GM23338 (cell line): Measurements from ENCODE around the gene SSH2. TPM values are rescaled to one million over a fixed set of nuclear protein-coding genes. Genes with fewer than 3 reads are reported as not detected.

Experiments used
- ATAC-seq: fragments of 200-7000 bp; cut with Tn5 transposase; 3 replicates; pipeline ENCODE4 v1.9.1; 2020
- DNase-seq: peaks from one replicate; pipeline ENCODE4 v3.0.0-alpha.2; 2015; ENCODE audit warnings: low spot score
- H2AFZ ChIP-seq: fragments of 200-600 bp; sonication (generic); 2 replicates; pipeline ENCODE4 v1.8.0; 2016; ENCODE audit warnings: antibody characterized with exemption, mild to moderate bottlenecking, moderate library complexity
- H3F3A ChIP-seq: fragments of 200-600 bp; sonication (generic); replicated peaks from 2 replicates; pipeline ENCODE4 v1.8.0; 2017; ENCODE audit warnings: antibody characterized with exemption, mixed run types, low read depth
- H3K27ac ChIP-seq: fragments of 200-600 bp; sonication (generic); 2 replicates; pipeline ENCODE4 v1.6.1; 2016; ENCODE audit warnings: low read depth
- H3K27me3 ChIP-seq: fragments of 200-600 bp; sonication (generic); 2 replicates; pipeline ENCODE4 v1.8.0; 2016; ENCODE audit warnings: mild to moderate bottlenecking, mixed run types, moderate library complexity; ENCODE audit not compliant: insufficient read depth
- H3K36me3 ChIP-seq: fragments of 200-600 bp; sonication (generic); 2 replicates; pipeline ENCODE4 v1.8.0; 2016; ENCODE audit warnings: mild to moderate bottlenecking; ENCODE audit not compliant: insufficient read depth
- H3K4me1 ChIP-seq: fragments of 200-600 bp; sonication (generic); 2 replicates; pipeline ENCODE4 v1.8.0; 2016; ENCODE audit warnings: mild to moderate bottlenecking, moderate library complexity; ENCODE audit not compliant: insufficient read depth
- H3K4me2 ChIP-seq: fragments of 200-600 bp; sonication (generic); 2 replicates; pipeline ENCODE4 v1.7.1; 2017; ENCODE audit warnings: mixed run types
- H3K4me3 ChIP-seq: fragments of 200-600 bp; sonication (generic); 2 replicates; pipeline ENCODE4 v1.6.1; 2016; ENCODE audit warnings: mixed run types
- H3K79me2 ChIP-seq: fragments of 200-600 bp; sonication (generic); replicated peaks from 2 replicates; pipeline ENCODE4 v1.8.0; 2017; ENCODE audit warnings: mild to moderate bottlenecking; ENCODE audit not compliant: insufficient read depth
- H3K9me2 ChIP-seq: fragments of 200-600 bp; sonication (generic); 2 replicates; pipeline ENCODE4 v1.8.0; 2017; ENCODE audit not compliant: insufficient read depth
- H4K20me1 ChIP-seq: fragments of 200-600 bp; sonication (generic); replicated peaks from 2 replicates; pipeline ENCODE4 v1.8.0; 2017; ENCODE audit warnings: mild to moderate bottlenecking; ENCODE audit not compliant: insufficient read depth
- H3K27ac Mint-ChIP-seq: 2 replicates; pipeline ENCODE4 v1.8.0; 2020; ENCODE audit warnings: inconsistent platforms, mild to moderate bottlenecking, moderate library complexity, mixed read lengths
- H3K27me3 Mint-ChIP-seq: 3 replicates; pipeline ENCODE4 v1.8.0; 2022; ENCODE audit warnings: low read depth, mild to moderate bottlenecking, moderate library complexity, mixed read lengths, inconsistent platforms; ENCODE audit not compliant: insufficient read depth, poor library complexity
- H3K36me3 Mint-ChIP-seq: 3 replicates; pipeline ENCODE4 v1.8.0; 2021; ENCODE audit warnings: low read depth, mild to moderate bottlenecking, inconsistent platforms, moderate library complexity, mixed read lengths
- H3K4me1 Mint-ChIP-seq: 3 replicates; pipeline ENCODE4 v1.8.0; 2020; ENCODE audit warnings: mild to moderate bottlenecking, inconsistent platforms, mixed read lengths
- H3K4me3 Mint-ChIP-seq: 3 replicates; pipeline ENCODE4 v1.8.0; 2021; ENCODE audit warnings: moderate library complexity, mild to moderate bottlenecking, inconsistent platforms, mixed read lengths
- H3K9me3 Mint-ChIP-seq: 3 replicates; pipeline ENCODE4 v1.8.0; 2020; ENCODE audit warnings: moderate library complexity, mild to moderate bottlenecking, inconsistent platforms, mixed read lengths
- EZH2 ChIP-seq: fragments of 200-600 bp; sonication (generic); IDR thresholded peaks from one replicate; pipeline ENCODE4 v1.8.0; 2017; ENCODE audit warnings: antibody characterized with exemption, mild to moderate bottlenecking, low read depth; ENCODE audit not compliant: unreplicated experiment
- EZH2phosphoT487 ChIP-seq: fragments of 200-600 bp; sonication (generic); IDR thresholded peaks from one replicate; pipeline ENCODE4 v1.8.1; 2018; ENCODE audit warnings: antibody characterized with exemption; ENCODE audit not compliant: unreplicated experiment
- POLR2AphosphoS5 ChIP-seq: IDR thresholded peaks from 2 replicates; pipeline ENCODE4 v1.6.1; 2016; ENCODE audit warnings: antibody characterized with exemption, low read depth
- STAT1 ChIP-seq: IDR thresholded peaks from one replicate; pipeline ENCODE4 v1.6.1; 2016; ENCODE audit warnings: antibody characterized with exemption; ENCODE audit not compliant: unreplicated experiment
- ZNF331 ChIP-seq: fragments of 250-450 bp; sonication (Bioruptor Pico); IDR thresholded peaks from 2 replicates; pipeline ENCODE4 v1.5.0; 2020; ENCODE audit warnings: low read depth, mild to moderate bottlenecking, moderate library complexity
- polyA plus RNA-seq: library from polyadenylated mRNA; unstranded; fragments of >200 nt; fragmentation: Nextera tagmentation; extraction: Ambion mirVana; gene quantifications from 2 replicates; pipeline ENCODE4 v1.2.1, GENCODE V29; 2016
- total RNA-seq: library from RNA; depleted of rRNA; stranded (reverse); fragments of >200 nt; shearing (Covaris generic); gene quantifications from 2 replicates; pipeline ENCODE4 v1.2.3, GENCODE V29; 2014
- TF ChIP-seq, protein P1 (sequence below): IDR thresholded peaks from one replicate; pipeline ENCODE4 v1.6.1; 2018; ENCODE audit warnings: antibody characterized with exemption; ENCODE audit not compliant: unreplicated experiment
- TF ChIP-seq, protein P2 (sequence below): IDR thresholded peaks from 2 replicates; pipeline ENCODE4 v1.6.1; 2016; ENCODE audit warnings: antibody characterized with exemption
- TF ChIP-seq, protein P3 (sequence below), 2 experiments: fragments of 200-600 bp in 1 of 2; sonication (generic) in 1 of 2; conservative IDR thresholded peaks; 2 replicates each; pipeline versions ENCODE4 v1.5.1 to v1.6.1; 2016 to 2017; ENCODE audit warnings: antibody characterized with exemption in 2 of 2, low read depth in 2 of 2, mild to moderate bottlenecking in 2 of 2, moderate library complexity in 1 of 2

SSH2 gene
- total and polyA plus RNA-seq, 2 experiments from 2014 or later: 9.9 to 12.1 TPM

DNA sequence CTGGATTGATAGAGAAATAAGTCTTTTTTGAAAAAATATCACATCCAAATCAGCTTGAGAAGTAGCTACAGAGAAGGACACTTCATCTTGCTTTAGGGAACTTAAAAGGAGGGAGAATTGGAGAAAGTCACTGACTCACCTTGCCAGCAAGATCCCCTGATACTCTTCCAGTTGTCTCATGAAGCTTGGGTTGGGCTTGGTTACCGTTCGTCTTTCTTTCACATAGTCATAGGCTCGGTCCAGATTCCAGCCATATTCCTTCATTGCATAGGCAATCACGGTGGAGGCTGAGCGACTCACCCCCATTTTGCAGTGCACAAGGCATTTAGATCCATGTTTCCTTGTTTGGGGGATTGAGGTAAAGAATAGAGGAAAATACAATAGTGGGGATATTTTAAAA lies 282.0 kb downstream of the SSH2 start:
- Histone ChIP-seq H3F3A (no peaks in the 10 kb centered on the region), H3K4me2 (no peak overlapping the region), H3K4me1 (peaks cover 2% of the 10 kb centered on the region; the same call in 1 of the 2 replicates), H3K79me2 (no peaks in the 10 kb centered on the region), H2AFZ (no peak overlapping the region), H3K36me3 (no peaks in the 10 kb centered on the region), H4K20me1 (no peaks in the 10 kb centered on the region), H3K27me3 (no peaks in the 10 kb centered on the region), H3K9me2 (no peaks in the 10 kb centered on the region), H3K4me3 (no peak overlapping the region), H3K27ac (no peak overlapping the region)
- no peak overlapping the region for H3K4me3 Mint-ChIP-seq
- peaks cover 3% of the 10 kb centered on the region for H3K27me3 Mint-ChIP-seq
- H3K4me1 Mint-ChIP-seq: 0 out of 3 replicates have a peak, but pooled peaks cover under 1% of the 10 kb centered on the region
- ATAC-seq (no peak), DNase-seq (no peak)
- no peaks in the 10 kb centered on the region for H3K36me3 Mint-ChIP-seq
- no peaks in the 10 kb centered on the region for H3K9me3 Mint-ChIP-seq
- no peak for TF ChIP-seq EZH2
- no peak for TF ChIP-seq ZNF331 (CRISPR knock-in tag)
- TF ChIP-seq, protein P1, sequence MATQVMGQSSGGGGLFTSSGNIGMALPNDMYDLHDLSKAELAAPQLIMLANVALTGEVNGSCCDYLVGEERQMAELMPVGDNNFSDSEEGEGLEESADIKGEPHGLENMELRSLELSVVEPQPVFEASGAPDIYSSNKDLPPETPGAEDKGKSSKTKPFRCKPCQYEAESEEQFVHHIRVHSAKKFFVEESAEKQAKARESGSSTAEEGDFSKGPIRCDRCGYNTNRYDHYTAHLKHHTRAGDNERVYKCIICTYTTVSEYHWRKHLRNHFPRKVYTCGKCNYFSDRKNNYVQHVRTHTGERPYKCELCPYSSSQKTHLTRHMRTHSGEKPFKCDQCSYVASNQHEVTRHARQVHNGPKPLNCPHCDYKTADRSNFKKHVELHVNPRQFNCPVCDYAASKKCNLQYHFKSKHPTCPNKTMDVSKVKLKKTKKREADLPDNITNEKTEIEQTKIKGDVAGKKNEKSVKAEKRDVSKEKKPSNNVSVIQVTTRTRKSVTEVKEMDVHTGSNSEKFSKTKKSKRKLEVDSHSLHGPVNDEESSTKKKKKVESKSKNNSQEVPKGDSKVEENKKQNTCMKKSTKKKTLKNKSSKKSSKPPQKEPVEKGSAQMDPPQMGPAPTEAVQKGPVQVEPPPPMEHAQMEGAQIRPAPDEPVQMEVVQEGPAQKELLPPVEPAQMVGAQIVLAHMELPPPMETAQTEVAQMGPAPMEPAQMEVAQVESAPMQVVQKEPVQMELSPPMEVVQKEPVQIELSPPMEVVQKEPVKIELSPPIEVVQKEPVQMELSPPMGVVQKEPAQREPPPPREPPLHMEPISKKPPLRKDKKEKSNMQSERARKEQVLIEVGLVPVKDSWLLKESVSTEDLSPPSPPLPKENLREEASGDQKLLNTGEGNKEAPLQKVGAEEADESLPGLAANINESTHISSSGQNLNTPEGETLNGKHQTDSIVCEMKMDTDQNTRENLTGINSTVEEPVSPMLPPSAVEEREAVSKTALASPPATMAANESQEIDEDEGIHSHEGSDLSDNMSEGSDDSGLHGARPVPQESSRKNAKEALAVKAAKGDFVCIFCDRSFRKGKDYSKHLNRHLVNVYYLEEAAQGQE: no peak
- TF ChIP-seq POLR2AphosphoS5: no peak
- no peak for TF ChIP-seq STAT1
- TF ChIP-seq, protein P2, sequence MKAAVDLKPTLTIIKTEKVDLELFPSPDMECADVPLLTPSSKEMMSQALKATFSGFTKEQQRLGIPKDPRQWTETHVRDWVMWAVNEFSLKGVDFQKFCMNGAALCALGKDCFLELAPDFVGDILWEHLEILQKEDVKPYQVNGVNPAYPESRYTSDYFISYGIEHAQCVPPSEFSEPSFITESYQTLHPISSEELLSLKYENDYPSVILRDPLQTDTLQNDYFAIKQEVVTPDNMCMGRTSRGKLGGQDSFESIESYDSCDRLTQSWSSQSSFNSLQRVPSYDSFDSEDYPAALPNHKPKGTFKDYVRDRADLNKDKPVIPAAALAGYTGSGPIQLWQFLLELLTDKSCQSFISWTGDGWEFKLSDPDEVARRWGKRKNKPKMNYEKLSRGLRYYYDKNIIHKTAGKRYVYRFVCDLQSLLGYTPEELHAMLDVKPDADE: no peak
- H3K27ac Mint-ChIP-seq: no peak overlapping the region

DNA sequence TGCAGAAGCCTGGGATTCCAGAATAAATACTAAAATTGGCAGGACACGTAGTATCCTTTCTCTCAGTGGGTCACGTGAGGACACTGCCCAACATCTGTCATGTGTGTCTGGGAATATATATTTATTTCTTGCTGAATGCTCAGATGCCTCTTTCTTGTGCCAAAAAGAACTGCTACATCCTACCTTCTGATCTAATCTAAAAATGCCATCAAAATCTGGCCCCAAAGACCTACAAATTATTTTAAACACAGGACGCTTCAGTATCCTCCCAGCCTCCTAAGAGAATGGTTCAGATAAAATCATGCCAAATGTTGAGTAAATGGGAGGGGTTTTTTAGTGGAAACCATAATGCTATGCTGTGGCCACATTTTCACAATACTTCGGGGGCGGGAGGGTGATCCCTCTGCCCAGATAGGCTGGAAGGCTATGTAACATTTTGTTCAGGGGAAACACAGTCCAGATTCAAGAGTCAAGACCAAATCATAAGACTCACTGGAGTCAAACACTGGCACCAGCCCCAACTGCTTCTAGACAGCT lies 284.4 kb downstream of the SSH2 start:
- H3K79me2 ChIP-seq: no peaks in the 10 kb centered on the region
- peaks cover 13% of the 10 kb centered on the region for H3K4me1 Mint-ChIP-seq
- peaks cover 4% of the 10 kb centered on the region; the same call in 1 of the 2 replicates for H3K4me1 ChIP-seq
- H3K4me2 ChIP-seq: no peak overlapping the region
- peaks cover 3% of the 10 kb centered on the region for H3K27me3 Mint-ChIP-seq
- H3K36me3 Mint-ChIP-seq: no peaks in the 10 kb centered on the region
- no peak for DNase-seq
- no peak overlapping the region for H3K27ac Mint-ChIP-seq
- no peaks in the 10 kb centered on the region for H3K36me3 ChIP-seq
- no peak overlapping the region for H2AFZ ChIP-seq
- H3K27ac ChIP-seq: no peak overlapping the region
- no peaks in the 10 kb centered on the region for H3K27me3 ChIP-seq
- no peak overlapping the region for H3K4me3 Mint-ChIP-seq
- no peaks in the 10 kb centered on the region for H3F3A ChIP-seq
- no peak for ATAC-seq
- H3K4me3 ChIP-seq: no peak overlapping the region
- no peaks in the 10 kb centered on the region for H4K20me1 ChIP-seq
- TF ChIP-seq, protein P3, sequence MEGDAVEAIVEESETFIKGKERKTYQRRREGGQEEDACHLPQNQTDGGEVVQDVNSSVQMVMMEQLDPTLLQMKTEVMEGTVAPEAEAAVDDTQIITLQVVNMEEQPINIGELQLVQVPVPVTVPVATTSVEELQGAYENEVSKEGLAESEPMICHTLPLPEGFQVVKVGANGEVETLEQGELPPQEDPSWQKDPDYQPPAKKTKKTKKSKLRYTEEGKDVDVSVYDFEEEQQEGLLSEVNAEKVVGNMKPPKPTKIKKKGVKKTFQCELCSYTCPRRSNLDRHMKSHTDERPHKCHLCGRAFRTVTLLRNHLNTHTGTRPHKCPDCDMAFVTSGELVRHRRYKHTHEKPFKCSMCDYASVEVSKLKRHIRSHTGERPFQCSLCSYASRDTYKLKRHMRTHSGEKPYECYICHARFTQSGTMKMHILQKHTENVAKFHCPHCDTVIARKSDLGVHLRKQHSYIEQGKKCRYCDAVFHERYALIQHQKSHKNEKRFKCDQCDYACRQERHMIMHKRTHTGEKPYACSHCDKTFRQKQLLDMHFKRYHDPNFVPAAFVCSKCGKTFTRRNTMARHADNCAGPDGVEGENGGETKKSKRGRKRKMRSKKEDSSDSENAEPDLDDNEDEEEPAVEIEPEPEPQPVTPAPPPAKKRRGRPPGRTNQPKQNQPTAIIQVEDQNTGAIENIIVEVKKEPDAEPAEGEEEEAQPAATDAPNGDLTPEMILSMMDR (conservative IDR thresholded peaks at IDR 0.05; ENCODE audit: low read depth in 2 of 2): no peak
- TF ChIP-seq EZH2 (no peak), EZH2phosphoT487 (no peak)
- H3K9me2 ChIP-seq: no peaks in the 10 kb centered on the region
- H3K9me3 Mint-ChIP-seq: no peaks in the 10 kb centered on the region
